GM19023 (cell line): ENCODE data around the gene KCNH3.

Source experiments
- ATAC-seq: cut with Tn5 transposase; IDR thresholded peaks from one replicate; pipeline ENCODE4 v1.9.1; 2021; ENCODE audit warnings: mild to moderate bottlenecking, moderate library complexity; ENCODE audit not compliant: unreplicated experiment

Gene KCNH3

DNA sequence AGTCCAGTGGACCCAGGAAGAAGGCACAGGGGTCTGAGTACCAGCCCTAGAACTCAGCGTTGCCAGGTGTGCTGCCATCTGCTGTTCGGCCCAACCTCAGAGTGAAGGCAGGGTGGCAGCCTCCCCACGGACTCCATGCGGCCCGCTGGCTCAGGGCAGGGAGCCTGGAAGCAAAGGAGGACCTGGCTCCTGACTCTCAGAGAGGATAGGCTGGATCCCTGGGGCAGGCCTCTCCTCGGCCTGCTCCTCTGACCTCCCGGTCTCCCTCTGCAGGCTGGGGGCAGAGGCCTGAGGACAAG is 19.0 kb downstream of the KCNH3 start:
- no peak for ATAC-seq

DNA sequence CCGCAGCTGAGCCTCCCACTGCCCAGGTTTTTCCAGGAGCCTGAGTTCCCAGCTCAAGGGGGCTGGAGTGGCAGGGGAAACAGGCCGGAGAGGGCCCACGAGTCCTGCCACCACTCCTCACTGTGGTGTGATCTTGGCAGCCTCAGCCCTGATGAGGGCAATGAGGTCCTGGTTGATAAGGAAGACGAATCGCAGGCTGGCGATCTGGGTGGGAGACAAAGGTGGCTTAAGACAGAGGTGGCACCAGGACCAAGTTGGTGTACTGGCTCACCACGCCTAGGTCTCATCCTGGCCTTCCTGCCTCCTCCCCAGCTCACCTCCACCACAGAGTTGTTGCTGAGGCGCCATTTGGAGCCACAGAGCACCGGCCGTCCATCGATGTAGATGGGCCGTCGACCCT is 19.7 kb downstream of the KCNH3 start:
- ATAC-seq: no peak

DNA sequence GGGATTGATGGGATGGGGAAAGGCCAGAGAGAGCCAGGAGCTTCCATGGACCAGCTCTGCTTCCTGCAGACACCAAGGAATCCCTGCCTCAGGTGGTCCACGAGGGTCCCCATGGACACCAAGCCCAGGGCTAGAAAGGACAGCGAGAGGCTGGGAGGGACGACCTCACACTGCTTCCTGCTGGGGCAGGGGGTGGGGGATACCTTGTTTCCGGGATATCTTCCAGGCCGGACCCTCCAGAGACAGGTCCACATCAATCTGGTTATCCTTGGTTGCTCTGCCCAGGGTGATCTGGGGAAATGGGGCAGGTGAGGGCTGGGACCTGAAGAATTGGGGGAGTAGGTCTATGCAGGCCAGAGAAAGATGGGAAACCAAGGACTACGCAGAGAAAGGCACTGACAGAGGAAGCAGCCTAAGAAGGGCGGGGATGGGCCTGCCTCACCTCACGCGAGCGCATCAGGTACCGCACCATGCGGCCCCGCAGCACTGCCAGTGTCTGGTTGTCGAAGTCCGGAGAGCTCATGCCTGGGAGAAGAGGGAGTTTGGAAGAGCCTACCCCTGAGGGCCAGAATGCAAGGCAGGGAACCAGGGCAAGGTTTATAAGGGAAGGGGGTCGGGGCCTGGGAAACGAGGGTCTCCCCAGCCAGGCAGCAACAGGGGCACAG is 20.3 kb downstream of the KCNH3 start:
- ATAC-seq: no peak

DNA sequence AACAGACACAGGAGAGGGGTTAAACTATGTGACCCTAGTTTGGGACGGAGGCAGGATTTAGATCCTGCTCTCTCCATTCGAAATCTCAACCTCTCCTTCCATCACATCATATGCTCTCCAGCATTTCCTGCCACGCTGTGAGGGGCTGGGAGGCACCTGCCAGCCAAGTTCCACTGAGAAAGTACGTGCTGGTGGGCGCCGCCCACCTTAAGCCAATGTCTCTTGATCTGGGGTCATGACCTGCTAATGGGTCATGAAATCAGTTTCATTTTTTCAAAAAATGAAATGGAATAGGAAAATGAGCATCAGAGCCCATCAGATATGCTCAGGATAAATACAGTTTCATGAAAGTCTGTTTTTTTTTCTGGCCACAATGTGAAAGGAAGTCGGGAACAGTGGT is 21.9 kb downstream of the KCNH3 start:
- no peak for ATAC-seq

DNA sequence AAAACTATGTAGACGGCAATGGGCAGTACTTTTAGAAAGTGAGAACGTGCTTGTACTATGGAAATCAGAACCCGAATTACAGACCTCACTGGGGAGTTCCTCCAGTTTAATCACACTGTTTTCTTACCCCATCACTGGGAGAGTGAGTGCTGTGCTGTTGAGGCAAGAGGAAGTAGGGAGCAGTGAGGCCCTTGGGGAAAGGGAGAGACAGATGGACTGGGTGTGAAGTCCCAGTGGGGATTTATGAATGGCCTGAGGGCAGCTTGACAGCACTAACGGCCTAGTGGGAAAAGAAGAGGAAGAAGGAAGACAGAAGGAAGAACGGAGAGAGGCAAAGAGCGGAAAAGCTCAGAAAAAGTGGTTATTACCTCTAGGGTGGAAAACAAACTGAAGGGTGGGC is 23.4 kb downstream of the KCNH3 start:
- ATAC-seq: no peak

DNA sequence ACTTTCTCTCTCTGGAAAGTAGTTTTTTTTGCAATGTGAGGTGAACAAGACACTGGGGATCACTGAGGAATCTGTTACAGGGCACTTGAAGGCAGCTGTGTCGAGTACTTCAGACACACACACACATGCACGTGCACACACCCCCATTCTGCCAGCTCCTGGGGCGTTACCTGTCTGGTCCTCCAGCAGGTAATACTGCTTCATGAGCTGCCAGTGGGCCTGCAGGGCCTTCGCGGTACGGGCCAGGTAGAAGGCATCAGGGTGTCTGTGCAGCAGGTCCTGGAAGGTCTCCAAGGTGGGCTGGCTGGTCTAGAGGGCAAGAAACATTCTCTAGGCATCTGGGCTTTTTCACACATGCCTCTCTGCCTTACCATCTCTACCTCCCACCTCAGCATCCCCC is 24.0 kb downstream of the KCNH3 start:
- no peak for ATAC-seq

DNA sequence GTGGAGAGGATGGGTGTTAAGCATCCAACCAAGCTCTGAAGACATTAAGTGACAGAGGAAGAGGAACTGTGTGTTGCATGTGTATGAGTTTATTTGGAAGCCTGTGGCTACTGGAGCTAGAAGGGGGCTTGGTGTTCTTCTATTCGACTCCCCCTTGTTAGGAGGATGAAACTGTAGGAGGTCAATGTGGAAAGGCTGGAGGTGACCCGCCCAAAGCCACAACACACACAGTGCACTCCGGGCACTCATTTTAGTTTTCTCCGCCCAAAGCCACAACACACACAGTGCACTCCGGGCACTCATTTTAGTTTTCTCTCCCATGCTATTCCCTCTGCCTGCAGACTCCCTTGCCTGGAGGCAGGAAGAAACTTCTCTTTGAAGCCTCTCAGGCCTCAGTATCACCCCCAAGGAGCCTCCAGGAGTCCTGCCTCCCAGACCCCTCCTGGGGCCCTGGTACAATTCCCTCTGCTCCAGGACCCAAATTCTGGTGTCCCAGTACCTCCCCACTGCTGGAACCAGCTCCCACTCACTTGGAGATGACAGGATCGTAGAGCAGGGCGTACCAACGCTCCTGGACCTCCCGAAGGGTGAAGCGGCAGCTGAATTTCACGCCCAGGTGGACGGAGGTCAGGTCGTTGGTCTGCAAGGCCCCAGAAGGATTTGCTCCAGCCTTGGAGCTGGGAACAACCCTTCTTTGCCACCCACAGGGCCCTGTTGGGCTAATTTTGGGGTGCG is 25.3 kb downstream of the KCNH3 start:
- ATAC-seq: no peak

DNA sequence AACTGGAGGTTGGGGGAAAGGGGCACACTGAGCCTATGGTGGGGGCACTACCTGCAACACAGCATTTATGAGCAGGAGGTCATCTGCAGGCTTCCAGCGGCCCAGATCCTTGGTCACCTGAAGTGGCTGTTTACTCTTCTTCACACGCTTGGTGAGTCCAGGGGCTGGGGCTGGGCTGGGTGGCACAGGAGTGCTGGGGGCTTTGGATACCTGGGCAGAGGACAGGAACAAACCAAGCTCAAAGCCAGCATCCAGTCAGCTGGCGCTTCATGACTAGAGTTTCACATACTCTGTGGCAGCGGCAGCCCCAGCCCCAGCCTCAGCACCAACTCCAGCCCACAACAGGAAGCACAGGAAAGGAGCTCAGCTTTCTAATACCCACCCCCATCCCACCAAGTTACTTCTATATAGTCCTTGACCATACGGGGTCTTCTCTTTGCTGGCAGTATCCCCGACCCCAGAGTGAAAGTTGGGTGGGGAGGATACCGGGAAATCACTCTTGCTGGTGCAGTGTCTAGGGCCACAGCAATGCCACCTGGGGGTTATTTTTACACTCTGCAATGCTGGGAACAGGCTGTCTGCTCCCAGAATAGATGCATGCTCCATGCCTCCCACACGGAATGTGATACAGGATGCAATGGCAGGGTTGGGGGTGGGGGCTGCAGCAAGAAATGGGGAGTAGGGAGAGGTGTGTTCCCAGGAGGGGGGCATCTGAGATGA is 26.0 kb downstream of the KCNH3 start:
- ATAC-seq: no peak

DNA sequence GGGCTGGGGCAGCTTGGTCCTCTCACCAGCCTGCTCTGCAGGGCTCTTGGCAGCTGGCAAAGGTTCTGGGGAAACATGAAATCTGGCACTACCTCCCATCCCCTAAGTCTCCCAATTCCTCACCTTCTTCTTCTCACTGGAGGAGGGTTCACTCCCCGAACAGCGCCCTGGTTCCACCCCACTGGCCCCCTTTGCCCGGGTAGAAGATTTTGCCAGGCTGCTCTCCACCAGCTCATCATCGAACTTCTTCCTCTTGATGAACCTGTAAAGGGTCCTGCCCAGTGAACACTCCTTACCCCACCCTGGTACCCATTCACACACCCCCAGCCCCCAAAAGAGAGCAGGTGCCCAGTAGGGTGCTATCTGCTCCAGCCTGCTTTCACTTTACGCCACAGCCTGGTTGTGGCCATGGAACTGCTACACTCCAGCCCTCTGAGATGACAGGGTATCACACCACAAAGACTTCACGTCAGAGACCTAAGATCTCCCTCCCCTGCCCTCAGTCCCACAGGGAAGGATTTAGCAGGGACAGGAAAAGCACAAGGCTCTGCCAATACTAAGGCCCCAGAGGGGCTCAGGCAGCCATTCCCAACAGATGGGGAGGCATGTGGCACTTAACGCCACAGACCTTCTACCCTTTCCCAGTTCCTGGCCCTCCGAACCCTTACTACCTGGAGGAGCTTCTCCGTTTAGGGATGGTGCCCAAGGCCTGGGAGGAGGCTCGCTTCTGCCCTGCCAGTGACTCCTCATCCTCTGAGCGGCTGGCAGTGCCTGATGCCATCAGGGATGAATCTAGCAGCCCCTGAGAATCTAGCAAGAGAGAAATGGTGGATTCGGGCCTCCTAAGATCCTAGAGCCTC is 26.8 kb downstream of the KCNH3 start:
- no peak for ATAC-seq

DNA sequence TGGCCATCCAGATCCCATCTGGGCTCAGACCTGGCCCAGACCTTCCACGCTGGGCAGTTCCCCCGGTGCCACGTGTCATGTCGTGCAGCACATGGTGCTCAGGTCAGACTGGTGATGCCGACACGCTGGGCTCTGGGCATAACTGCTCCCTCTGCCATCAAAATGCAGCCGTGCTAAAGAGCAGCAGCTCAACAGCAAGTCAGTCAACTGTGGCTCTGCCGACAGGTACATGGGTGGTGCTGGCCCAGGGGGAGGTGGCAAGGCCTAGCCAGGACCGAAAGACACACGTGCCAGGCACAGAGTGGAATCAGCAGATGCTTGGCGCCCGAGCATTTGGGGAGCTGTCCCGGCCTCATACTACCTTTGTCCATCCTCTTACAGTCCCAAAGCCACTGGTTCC is 27.5 kb downstream of the KCNH3 start:
- ATAC-seq: no peak

DNA sequence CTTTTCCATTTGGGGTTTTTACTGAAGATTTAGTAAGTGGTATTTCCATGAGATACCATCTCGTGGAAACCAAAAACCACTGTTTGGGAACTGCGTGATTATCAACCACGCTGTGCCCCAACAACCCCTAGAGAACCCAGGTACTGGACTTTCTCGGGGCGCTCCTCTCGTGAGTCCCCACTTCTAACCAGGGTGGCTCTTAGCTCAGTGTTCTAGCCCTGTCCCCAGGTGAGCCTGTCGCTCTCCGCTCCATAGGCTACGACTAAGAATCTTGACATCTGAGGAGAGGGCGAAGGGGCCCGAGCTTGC is 28.4 kb downstream of the KCNH3 start:
- no peak for ATAC-seq

DNA sequence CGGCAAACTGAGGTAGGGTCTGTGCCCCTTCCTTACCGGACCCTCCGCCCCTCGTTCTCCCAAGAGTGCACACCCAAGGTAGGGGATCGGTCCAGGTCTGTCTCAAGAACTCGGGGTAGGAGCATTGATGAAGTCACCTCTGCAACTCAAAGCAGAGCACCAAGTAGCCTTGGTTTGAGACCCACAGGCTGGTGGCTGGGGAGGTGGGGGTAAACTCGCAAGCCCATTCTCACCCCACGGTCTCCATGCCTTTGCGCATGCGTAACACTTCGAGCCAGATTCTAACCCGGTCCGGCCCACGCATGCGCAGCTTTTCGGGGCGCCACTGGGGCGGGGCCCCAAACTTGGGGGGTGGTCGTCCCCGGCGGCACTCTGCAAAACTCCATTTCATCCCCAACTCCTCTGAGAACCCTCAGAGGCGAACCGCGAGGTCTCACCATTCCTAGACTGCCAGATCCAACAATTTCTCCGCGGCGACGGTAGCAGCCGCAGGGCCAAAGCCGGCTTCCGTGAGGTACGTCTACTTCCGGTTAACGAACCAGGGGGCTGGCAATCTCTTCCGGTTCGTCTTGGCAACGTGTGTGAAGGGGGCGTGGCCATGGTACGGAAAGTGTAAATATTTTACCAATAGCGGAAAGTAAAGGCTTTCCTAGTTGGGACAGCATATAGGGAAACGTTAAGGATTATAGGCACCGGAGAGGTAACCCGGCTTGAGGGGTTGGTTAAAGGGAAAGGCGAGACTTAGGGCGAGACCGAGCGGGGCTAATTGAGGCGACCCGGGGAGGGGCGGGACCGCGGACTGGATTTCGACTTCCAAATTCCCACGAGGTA is 29.0 kb downstream of the KCNH3 start, which contains the start of gene MCRS1:
TSS of gene MCRS1 (minus strand) at position 532 of the 831 bp plus-strand sequence. CDS start 1,411 bp downstream, outside the sequence.
- peak; percentile 83 for ATAC-seq

DNA sequence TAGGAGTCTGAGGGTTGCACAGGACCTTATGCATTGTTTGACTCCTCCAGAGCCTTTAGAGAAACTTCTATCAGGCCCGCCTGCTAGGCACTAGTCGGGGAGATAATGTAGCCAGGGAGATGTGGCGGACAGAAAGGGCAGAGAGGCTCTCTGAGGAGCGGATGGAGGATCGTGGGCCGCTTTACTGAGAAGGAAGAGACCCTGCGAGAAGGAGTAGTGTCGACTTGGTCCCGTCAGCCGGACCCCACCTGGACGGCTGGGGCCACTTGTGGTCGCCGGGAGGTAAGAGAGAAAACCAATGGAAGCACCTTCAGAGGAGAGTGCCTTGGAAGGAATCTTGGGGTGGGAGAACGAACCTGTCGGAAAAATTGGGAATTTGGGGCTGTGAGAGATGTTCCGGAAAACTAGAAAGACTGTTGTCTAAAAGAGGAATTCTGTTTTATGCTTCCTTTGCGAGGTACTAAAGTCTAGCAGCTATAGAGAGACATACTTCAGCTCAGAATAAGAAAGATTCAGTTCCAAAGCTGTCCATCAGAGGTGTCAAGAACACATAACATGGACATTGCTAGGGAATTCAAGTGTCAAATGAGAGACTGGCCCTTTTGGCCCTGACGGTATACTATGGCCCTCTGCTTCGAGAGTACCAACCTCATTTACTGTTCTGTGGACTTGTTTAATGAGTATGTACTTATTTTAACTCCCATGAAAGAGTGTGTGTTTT is 29.8 kb downstream of the KCNH3 start:
- ATAC-seq: peak; percentile 27

DNA sequence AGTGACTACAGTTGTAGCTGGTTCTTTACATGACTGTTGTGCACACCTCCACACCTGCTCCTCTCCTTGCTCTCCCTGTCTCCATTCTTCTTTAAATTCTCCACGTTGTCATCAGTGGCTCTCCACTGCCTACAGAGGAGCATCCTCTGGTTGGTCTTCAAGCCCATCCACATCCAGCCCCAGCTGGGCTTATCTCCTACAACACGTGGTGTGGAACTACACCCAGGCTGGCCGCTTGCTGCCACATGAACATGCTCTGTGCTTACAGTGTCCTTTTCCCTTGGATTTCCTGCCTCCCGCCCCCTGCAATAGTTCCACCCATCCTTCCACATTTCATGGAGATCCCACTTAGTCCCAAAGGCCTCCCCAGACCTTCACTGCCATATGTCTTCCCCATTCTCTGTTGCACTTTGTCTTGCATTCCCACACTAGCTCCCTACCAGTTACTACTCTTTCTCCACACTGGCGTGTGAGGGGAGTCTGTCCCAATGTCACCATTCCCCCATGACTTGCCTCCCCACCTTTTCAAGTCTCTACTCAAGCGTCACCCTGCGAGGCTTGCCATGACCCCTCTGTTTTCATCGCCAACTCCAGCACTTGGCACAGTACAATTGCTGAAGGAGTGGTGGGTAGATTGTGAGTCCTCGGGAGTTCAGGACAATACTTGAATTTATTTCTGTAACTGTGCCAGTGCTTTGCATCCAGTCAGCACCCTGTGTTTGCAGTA is 38.9 kb downstream of the KCNH3 start:
- ATAC-seq: no peak

DNA sequence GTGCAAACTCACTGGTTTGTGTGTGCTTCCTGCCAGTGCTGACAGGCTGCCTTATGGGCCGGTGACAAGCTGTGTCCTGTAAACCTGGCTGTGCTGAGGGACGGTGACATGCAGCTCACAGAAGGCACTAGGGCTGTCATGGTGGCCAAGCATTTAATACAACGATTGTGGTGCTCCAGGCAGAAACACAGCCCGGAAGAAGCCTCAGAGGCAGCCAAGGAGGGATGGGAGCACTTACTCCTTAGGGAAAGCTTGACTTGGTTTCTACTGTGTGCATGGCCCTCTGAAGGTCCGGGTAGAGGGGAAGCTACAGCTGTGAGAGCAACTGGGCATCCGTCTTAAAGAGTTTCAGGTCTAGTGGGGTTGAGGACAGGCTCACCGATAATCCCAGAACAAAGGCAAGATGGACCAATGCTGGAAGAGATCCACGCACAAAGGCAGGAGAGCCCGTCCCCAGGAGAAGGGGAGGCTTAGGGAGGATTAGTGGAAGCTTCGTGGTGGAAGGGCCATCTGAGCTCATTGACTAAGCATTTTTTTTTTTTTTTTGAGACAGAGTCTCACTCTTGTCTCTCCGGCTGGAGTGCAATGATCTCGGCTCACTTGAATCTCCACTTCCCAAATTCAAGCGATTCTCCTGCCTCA is 39.8 kb downstream of the KCNH3 start:
- ATAC-seq: no peak

DNA sequence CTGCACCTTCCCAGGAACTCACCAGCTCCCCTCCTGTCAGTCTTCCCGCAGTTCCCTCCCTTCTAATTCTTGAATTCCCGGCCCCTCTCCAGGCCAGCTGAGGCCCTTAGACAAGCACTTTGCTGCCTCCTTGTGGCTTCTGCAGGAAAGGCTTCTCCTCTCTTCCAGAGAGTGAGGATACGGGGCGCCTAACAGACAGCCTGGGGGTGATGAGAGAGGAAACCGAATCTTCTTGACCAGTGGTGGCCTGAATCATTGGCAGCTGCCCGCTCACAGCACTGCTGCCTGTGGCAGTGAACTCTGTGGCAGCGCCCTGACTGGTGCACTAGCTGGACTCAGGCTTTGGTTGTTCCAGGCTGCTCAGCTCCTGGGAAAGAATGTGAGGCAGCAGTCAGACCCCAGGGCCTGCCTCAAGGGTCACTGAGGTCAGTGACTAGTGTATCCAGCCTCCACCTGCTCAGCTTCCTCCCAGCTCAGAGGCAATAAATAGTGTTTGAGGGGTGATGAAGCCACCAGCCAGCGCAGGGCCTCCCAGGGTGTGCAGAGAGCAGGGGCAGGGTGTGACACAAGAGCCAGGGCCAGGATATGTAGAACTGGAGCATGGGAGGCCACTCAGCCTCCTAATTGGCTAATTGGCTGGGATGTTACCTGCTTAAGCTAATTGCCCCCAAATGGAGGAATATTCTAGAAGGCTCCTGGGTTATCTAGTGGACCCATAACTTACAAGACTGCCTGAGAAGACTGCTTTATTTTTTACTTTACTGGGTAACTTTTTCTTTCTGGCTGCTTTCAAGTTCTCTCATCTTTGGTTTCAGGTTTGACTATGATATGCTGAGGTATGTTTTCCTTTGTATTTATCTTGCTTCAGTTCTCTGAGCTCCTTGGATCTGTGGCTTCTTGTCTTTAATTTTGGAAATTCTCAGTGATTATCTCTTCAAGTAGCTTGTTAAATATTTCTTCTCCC is 42.0 kb downstream of the KCNH3 start:
- ATAC-seq: no peak

DNA sequence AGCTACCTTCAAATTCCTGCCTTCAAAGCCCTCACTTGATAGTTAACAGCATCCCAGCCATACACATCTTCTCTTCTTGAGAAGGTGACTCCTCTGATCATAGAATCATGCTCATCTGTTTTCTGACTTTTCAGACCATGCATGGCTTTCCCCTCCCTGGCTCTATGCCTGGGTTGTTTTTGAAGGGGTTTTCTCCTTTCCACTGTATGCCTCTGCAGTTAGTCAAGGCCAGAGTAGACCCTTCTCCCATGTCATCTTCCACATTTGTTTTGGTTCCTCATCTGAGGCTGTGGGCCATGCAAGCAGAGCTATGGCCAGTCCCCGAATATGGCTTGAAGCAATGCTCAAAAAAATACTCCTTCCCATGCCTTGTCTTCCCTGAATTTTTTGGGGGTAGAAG is 43.4 kb downstream of the KCNH3 start:
- ATAC-seq: no peak

DNA sequence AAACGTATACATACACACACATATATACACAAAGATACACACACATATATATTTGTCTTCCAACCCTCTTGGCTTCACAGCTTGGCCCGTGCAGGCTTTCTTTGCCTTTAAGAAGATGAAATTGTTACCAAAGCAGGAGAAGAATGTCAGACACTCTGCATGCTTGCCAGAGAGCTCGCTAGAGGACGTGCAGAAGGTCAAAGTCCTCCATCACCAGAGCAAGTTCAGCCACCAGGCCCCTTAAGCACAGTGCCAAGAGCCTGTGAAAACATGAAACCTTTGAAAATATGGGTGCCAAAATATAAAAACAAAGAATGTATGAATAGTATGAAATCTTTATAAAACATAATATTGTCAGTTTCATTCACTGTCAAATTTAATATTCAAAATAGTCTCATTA is 44.0 kb downstream of the KCNH3 start:
- no peak for ATAC-seq
